Neural cell (in vitro differentiated cells): ENCODE data around the gene CACNA1F. TPM values are rescaled to one million over a fixed set of nuclear protein-coding genes. Genes with fewer than 3 reads are reported as not detected.

ENCODE experiments used
- H2AFZ ChIP-seq: fragments of 200-600, 300-800 bp; sonication (generic), shearing (Covaris generic); 2 replicates; pipeline ENCODE4 v1.6.0; 2014; ENCODE audit warnings: low read depth, mild to moderate bottlenecking, antibody characterized with exemption, low read length, moderate library complexity
- H3F3A ChIP-seq: fragments of 200-600 bp; shearing (Covaris generic); 2 replicates; pipeline ENCODE4 v1.6.1; 2016; ENCODE audit warnings: mild to moderate bottlenecking, moderate library complexity, mixed read lengths, antibody characterized with exemption, low read length; ENCODE audit not compliant: insufficient read depth, poor library complexity, severe bottlenecking
- H3K27ac ChIP-seq: fragments of 200-600, 300-800 bp; sonication (generic), shearing (Covaris generic); 2 replicates; pipeline ENCODE4 v1.5.1; 2014; ENCODE audit warnings: mild to moderate bottlenecking, low read length, moderate library complexity
- H3K27me3 ChIP-seq: fragments of 300-800, 200-600 bp; sonication (generic), shearing (Covaris generic); 2 replicates; pipeline ENCODE4 v1.6.0; 2014; ENCODE audit warnings: mild to moderate bottlenecking, low read depth, low read length, moderate library complexity; ENCODE audit not compliant: insufficient read depth
- H3K36me3 ChIP-seq: fragments of 300-800, 200-600 bp; sonication (generic), shearing (Covaris generic); 2 replicates; pipeline ENCODE4 v1.5.1; 2014; ENCODE audit warnings: mild to moderate bottlenecking, antibody characterized with exemption, low read length, moderate library complexity; ENCODE audit not compliant: insufficient read depth
- H3K4me2 ChIP-seq: fragments of 300-800, 200-600 bp; sonication (generic), shearing (Covaris generic); 2 replicates; pipeline ENCODE4 v1.6.0; 2014; ENCODE audit warnings: mild to moderate bottlenecking, low read length
- H3K4me3 ChIP-seq: fragments of 300-800, 200-600 bp; sonication (generic), shearing (Covaris generic); 2 replicates; pipeline ENCODE4 v1.5.1; 2014; ENCODE audit warnings: mild to moderate bottlenecking, low read length, moderate library complexity
- H3K79me2 ChIP-seq: fragments of 200-600 bp; shearing (Covaris generic); replicated peaks from 2 replicates; pipeline ENCODE4 v1.6.0; 2014; ENCODE audit warnings: mild to moderate bottlenecking, low read length, moderate library complexity; ENCODE audit not compliant: insufficient read depth
- H3K9ac ChIP-seq: fragments of 300-800, 200-600 bp; sonication (generic), shearing (Covaris generic); 2 replicates; pipeline ENCODE4 v1.6.1; 2016; ENCODE audit warnings: mild to moderate bottlenecking, low read length, mixed read lengths
- H3K9me2 ChIP-seq: fragments of 200-600 bp; shearing (Covaris generic); 2 replicates; pipeline ENCODE4 v1.6.1; 2016; ENCODE audit warnings: mild to moderate bottlenecking, low read length, mixed read lengths; ENCODE audit not compliant: insufficient read depth
- H3K9me3 ChIP-seq: fragments of 200-600, 300-800 bp; sonication (generic), shearing (Covaris generic); 2 replicates; pipeline ENCODE4 v1.6.1; 2016; ENCODE audit warnings: mild to moderate bottlenecking, mixed run types, low read length, moderate library complexity, mixed read lengths
- H4K20me1 ChIP-seq: fragments of 200-600 bp; shearing (Covaris generic); 2 replicates; pipeline ENCODE4 v1.6.1; 2016; ENCODE audit warnings: mild to moderate bottlenecking, mixed run types; ENCODE audit not compliant: insufficient read depth
- CTCF ChIP-seq: fragments of 450-650 bp; IDR thresholded peaks from 2 replicates; pipeline ENCODE4 v1.5.1; 2014; ENCODE audit warnings: antibody characterized with exemption, mild to moderate bottlenecking, moderate library complexity; ENCODE audit not compliant: poor library complexity, severe bottlenecking
- EP300 ChIP-seq: fragments of 450-650 bp; conservative IDR thresholded peaks from 2 replicates; pipeline ENCODE4 v1.6.1; 2014; ENCODE audit warnings: antibody characterized with exemption, mild to moderate bottlenecking, moderate library complexity; ENCODE audit not compliant: poor library complexity, severe bottlenecking
- EZH2 ChIP-seq: fragments of 200-600, 300-800 bp; shearing (Covaris generic), sonication (generic); IDR thresholded peaks from 2 replicates; pipeline ENCODE4 v1.6.1; 2014; ENCODE audit warnings: antibody characterized with exemption, low read length, borderline replicate concordance, mild to moderate bottlenecking; ENCODE audit not compliant: insufficient read depth, poor library complexity, severe bottlenecking
- MXI1 ChIP-seq: fragments of 450-650 bp; conservative IDR thresholded peaks from 2 replicates; pipeline ENCODE4 v1.6.1; 2014; ENCODE audit warnings: antibody characterized with exemption, mild to moderate bottlenecking; ENCODE audit not compliant: poor library complexity, severe bottlenecking
- POLR2AphosphoS5 ChIP-seq: IDR thresholded peaks from 2 replicates; pipeline ENCODE4 v1.6.1; 2012
- RAD21 ChIP-seq: fragments of 450-650 bp; conservative IDR thresholded peaks from 2 replicates; pipeline ENCODE4 v1.6.1; 2014; ENCODE audit warnings: antibody characterized with exemption, mild to moderate bottlenecking, moderate library complexity
- REST ChIP-seq: IDR thresholded peaks from 2 replicates; pipeline ENCODE4 v1.6.1; 2012; ENCODE audit warnings: borderline replicate concordance
- SMC3 ChIP-seq: fragments of 450-650 bp; conservative IDR thresholded peaks from 2 replicates; pipeline ENCODE4 v1.6.1; 2014; ENCODE audit warnings: antibody characterized with exemption, mild to moderate bottlenecking, moderate library complexity; ENCODE audit not compliant: poor library complexity
- TAF1 ChIP-seq: IDR thresholded peaks from 2 replicates; pipeline ENCODE4 v1.6.1; 2012; ENCODE audit warnings: low read depth
- polyA plus RNA-seq: library from polyadenylated mRNA; depleted of rRNA; stranded (reverse); fragments of >200 nt; gene quantifications from 2 replicates; pipeline ENCODE4 v1.2.3, GENCODE V29; 2014

The CACNA1F gene
- polyA plus RNA-seq, 1 donor from 2014 or later, result not detected

GRCh38 chrX:49263631-49264030 lies 30.5 kb upstream of the CACNA1F start:
- no peak overlapping the region for H2AFZ ChIP-seq
- H3K79me2 ChIP-seq, result no peaks in the 10 kb centered on the region
- H3K27ac ChIP-seq, result no peak overlapping the region
- H3K9me2 ChIP-seq, result no peaks in the 10 kb centered on the region
- no peaks in the 10 kb centered on the region for H4K20me1 ChIP-seq
- no peaks in the 10 kb centered on the region for H3K36me3 ChIP-seq
- no peak overlapping the region for H3K4me3 ChIP-seq
- no peak overlapping the region for H3K9ac ChIP-seq
- H3K4me2 ChIP-seq, result no peak overlapping the region
- no peaks in the 10 kb centered on the region for H3F3A ChIP-seq
- no peak for TF ChIP-seq EZH2
- TF ChIP-seq SMC3, result no peak
- TF ChIP-seq REST, result no peak
- no peak for TF ChIP-seq TAF1
- TF ChIP-seq POLR2AphosphoS5, result no peak
- TF ChIP-seq RAD21, result no peak
- no peak for TF ChIP-seq EP300
- no peak for TF ChIP-seq MXI1
- no peak for TF ChIP-seq CTCF
- H3K27me3 ChIP-seq, result no peaks in the 10 kb centered on the region
- H3K9me3 ChIP-seq, result no peaks in the 10 kb centered on the region

GRCh38 chrX:49262603-49263002 lies 29.5 kb upstream of the CACNA1F start:
- Histone ChIP-seq H2AFZ (no peak overlapping the region), H3K9me3 (no peaks in the 10 kb centered on the region), H3K9ac (no peak overlapping the region), H3K4me2 (no peak overlapping the region), H3K27ac (no peak overlapping the region), H3K27me3 (no peaks in the 10 kb centered on the region), H3K79me2 (no peaks in the 10 kb centered on the region), H4K20me1 (no peaks in the 10 kb centered on the region), H3F3A (no peaks in the 10 kb centered on the region), H3K9me2 (no peaks in the 10 kb centered on the region), H3K36me3 (no peaks in the 10 kb centered on the region), H3K4me3 (no peak overlapping the region)
- no peak for TF ChIP-seq EZH2
- no peak for TF ChIP-seq POLR2AphosphoS5
- TF ChIP-seq MXI1, result no peak
- TF ChIP-seq TAF1, result no peak
- TF ChIP-seq EP300, result no peak
- TF ChIP-seq SMC3, result no peak
- no peak for TF ChIP-seq RAD21
- no peak for TF ChIP-seq CTCF
- no peak for TF ChIP-seq REST
